ENCODE measurements around the gene GABPB2.
"Not testable (repeated sequence)": the region's sequence is repeated elsewhere in the genome, so short reads cannot be mapped to it uniquely, and the experiment has no call there.

The GABPB2 gene

DNA sequence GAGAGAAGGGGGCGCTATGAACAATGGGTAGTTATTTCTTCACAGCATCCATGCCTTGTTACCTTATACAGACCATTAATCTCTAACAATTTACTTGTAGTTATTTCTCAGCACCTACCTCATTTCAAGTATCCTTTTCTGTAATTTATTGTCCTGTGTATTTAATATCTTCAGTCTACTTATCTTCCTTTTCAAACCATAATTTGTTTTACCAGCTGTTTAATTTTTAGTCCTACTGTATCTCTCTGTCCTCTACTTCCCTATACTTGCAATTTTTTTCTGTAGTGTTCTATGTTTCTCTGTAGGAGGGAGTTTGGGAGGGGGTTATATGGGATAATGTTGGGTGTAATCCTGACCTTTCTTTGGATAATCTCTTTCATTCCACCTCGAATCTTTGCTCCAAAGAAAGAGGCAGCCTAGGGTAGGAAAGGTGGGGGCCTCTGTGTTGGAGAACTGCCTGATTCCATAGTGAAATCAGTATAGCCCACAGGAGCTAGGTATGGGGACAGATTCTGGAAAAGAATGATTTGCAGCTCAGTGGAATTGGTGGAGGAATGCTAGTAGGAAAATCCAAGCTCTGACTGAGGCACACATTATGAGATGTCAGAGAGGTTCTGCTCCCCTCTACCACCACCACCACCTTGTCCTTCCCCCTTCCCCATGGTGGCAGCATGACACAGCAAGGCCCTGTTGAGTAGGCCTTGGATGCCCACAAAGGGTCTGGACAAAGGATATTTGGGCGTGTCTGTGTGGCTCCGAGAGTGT is 9.7 kb upstream of the GABPB2 start:
- DNase-seq: no peak

DNA sequence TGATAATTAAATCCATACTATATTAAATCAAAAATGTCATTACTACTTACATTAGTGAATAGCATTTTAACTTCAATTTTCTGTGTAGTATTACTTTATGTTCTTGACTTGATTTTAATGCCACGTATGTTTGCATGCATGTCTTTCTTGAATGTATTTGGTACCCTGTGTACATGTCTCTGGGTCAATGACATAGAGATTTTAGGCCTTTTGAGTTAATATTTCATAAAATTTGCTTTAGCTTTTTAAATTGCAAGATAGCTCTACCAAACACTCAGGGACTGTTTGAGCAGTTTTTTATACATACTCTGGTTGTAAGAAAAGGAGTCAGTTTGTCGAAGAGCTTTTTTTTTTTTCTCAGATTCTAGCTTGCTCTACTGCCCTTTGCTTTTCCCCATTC is 8.9 kb upstream of the GABPB2 start:
- DNase-seq: no peak

DNA sequence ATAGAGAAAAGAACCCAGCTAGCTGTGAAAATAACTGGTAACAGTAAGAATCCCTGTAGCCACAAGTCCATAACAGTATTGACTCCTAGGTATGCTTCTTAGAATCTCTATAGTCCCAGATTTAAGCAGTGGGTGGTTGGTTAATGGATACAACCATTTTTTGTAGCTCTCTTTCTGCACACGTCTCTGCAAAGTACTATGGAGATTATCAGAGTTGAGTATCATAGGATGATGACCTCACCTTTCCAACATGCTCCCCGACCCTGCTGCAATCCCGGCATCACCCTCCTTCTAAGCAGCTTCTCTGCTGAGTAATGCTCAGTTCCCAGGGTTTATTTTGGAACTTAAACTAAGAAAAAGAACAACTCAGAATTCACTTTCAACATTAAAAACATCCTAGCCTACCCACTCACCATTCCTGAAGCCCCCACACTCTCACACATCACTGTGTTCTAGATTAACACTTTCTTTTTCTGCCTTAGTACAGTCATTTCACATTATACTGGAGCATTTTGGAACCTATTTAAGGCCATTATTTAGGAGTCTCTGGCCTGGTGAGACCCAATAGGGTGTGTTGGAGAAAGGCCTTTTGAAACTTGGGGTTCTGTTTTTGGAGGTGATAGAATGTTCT is 7.7 kb upstream of the GABPB2 start:
- DNase-seq: no peak

DNA sequence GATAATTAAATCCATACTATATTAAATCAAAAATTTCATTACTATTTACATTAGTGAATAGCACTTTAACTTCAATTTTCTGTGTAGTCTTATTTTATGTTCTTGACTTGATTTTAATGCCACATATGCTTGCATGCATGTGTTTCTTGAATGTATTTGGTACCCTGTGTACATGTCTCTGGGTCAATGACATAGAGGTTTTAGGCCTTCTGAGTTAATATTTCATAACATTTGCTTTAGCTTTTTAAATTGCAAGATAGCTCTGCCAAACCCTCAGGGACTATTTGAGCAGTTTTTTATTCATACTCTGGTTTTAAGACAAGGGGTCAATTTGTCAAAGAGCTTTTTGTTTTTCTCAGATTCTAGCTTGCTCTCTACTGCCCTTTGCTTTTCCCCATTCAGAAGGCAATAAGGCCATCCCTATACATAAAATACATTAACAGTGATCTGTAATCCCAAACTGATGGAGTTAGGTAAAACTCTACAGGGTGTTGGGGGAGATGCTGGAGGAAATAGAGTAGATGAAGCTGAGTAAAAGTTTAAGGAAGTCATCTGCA is 5.4 kb upstream of the GABPB2 start:
- DNase-seq: no peak

DNA sequence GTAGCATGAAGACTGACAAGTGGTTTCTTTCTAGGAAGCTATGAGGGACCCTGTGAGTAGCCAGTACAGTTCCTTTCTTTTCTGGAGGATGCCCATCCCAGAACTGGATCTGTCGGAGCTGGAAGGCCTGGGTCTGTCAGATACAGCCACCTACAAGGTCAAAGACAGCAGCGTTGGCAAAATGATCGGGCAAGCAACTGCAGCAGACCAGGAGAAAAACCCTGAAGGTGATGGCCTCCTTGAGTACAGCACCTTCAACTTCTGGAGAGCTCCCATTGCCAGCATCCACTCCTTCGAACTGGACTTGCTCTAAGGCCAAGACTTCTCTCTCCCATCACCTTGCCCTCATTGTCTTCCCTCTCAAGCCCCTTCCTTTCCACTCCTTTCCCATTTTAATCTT is 3.4 kb upstream of the GABPB2 start:
- DNase-seq: no peak

DNA sequence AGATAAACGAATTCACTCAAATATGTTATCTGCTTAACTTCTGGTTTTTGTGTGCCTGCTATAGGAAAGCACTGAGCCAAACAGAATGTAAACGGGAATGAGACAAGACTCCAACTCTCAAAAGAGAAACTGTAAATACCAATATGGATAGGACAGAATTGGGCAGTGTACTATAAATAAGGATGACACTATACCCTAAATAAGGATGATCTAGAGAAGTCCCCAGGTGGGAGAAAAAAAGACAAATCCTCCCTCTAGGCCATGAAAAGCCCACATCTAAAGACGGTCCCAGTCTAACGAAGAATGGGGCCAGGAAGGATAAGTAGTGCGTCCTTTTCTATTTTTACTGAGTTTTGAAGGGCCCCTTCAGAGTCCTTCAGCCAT is 1.5 kb upstream of the GABPB2 start:
- no peak for DNase-seq

DNA sequence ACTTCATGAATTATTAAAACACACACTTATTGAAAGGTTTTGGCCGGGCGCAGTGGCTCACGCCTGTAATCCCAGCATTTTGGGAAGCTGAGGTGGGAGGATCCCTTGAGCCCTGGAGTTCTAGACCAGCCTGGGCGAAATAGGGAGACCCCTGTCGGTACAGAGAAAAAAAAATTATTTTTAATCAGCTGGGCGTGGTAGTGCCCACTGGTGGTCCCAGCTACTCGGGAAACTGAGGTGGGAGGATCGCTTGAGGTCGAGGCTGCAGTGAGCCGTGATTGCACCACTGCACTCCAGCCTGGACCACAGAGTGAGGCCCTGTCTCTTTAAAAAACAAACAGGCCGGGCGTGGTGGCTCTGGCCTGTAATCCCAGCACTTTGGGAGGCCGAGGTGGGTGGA is 1.7 kb downstream of the GABPB2 start:
- no peak for DNase-seq

DNA sequence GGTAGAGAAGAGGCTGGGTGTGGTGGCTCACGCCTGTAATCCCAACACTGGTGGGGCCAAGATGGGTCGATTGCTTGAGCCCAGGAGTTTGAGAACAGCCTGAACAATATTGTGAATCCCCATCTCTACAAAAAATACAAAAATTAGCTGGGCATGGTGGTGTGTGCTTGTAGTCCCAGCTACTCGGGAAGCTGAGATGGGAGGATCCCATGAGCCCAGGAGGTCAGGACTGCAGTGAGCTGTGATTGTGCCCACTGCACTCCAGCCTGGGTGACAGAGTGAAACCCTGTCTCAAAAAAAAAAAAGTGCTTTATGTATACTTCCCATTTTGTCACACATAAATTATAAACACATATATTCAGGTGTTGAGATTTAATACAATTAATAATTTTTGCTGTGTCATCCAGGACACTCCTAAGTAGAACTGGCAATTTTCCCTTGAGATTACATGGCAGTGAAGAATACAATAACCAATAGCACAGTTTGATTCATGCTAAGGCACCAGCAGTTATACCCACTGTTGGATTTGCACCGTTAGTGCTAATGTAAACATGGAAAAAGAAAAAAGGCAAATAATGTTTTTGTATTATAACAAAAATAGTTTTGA is 15.5 kb downstream of the GABPB2 start:
- no peak for DNase-seq

DNA sequence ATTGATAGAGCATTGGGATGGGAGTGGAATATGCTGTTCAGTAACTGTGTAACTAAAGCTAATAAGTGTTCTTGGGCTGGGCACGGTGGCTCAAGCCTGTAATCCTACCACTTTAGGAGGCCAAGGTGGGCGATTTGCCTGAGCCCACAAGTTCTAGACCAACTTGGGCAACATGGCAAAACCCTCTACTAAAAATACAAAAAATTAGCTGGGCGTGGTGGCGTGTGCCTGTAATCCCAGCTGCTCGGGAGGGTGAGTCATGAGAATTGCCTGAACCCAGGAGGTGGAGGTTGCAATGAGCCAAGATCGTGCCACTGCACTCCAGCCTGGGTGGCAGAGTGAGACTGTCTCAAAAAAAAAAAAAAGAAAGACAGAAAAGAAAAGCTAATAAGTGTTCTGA is 26.9 kb downstream of the GABPB2 start:
- not testable (repeated sequence) for DNase-seq

DNA sequence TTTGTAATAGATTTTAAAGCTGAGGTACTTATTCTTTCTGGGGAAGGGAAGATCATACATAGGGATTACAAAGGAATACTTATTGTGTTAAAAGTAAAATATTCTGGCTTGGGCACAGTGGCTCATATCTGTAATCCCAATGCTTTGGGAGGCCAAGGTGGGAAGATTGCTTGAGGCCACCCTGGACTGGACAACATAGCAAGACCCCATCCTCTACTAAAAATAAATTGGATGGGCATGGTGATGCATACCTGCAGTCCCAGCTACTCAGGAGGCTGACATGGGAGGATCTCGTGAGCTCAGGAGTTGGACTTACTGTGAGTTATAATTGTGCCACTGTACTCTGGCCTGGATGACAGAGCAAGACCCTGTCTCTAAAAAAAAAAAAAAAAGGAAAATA is 27.6 kb downstream of the GABPB2 start:
- no peak for DNase-seq

DNA sequence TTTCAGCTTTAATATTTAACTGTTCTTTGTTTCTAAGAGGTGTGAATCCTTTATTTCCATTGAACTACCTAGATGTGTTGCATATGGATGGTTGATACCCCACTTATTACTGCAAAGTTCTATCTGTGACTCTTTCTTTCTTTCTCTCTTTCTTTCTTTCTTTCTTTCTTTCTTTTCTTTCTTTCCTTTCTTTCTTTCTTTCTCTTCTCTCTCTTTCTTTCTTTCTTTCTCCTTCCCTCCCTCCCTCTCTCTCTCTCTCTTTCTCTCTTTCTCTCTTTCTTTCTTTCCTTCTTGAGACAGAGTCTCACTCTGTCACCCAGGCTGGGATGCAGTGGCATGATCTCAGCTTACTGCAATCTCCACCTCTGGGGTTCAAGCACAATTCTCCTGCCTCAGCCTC is 34.1 kb downstream of the GABPB2 start:
- DNase-seq: no peak

DNA sequence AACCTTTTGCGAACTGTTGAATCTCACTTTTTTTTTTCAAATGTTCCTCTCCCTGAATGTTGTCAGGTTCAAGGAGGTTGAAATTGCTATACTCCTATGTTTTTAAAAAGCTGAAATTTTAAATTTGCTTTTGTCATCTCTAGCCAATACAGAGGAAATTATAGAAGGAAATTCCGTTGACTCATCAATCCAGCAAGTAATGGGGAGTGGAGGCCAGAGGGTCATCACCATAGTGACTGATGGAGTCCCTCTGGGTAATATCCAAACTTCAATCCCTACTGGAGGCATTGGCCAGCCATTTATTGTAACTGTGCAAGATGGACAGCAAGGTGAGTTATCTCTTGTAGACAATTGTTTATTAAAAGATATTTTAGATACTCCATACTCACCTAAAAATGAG is 36.3 kb downstream of the GABPB2 start:
- no peak for DNase-seq

DNA sequence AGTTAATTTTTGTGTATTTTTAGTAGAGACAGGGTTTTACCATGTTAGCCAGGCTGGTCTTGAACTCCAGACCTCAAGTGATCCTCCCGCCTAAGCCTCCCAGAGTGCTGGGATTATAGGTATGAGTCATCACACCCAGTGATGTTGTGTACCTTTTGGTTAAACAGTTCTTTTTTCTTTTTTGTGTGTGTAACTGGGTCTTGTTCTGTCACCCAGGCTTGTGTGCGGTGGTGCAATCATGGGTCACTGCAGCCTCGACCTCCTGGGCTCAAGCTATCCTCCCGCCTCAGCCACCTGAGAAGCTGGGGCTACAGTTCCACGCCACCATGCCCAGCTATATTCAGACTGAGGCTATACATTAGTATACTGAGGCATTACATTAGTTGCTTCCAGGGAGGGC is 37.8 kb downstream of the GABPB2 start:
- no peak for DNase-seq

DNA sequence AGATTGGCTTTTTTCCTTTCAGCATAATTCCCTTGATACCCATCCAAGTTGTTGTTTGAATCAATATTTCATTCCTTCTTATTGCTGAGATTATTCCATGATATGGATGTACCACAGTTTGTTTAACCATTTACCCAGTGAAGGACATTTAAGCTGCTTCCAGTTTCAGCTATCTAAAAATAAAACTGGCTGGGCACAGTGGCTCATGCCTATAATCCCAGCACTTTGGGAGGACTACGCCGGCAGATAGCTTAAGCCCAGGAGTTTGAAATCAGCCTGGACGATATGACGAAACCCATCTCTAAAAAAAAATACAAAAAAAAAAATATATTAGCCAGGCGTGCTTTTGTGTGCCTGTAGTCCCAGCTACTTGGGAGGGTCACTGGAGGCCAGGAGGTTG is 43.3 kb downstream of the GABPB2 start:
- DNase-seq: no peak

DNA sequence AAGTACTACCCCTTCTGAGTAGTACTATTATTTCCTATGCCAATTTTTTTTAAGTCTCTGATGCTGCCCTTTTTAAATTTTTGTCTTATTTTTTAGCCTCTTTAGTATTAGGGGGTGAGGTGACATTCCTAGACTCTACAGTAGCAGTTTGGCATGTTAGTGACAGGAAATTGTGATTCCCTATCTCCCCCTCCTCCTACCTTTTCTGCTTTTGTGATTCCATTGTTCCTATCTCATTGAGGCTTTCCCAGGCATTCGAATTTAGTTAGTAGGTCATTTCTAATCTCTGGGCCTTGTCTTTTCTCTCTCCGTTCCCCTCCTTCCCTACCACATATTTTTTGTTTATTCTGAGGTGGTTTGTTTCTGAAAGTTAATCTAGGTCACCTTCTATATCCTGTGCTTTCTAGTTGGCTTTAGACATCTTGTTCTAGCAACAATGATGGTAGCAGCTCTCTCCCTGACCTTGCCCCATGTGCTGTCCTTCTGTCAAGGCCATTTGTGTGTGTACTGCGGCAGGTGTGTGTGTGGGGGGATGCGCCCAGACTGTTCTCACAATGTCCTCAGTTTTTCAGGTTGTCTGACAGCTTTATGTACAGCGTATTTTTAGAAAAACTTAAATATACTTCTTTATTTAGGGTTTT is 54.3 kb downstream of the GABPB2 start:
- no peak for DNase-seq

DNA sequence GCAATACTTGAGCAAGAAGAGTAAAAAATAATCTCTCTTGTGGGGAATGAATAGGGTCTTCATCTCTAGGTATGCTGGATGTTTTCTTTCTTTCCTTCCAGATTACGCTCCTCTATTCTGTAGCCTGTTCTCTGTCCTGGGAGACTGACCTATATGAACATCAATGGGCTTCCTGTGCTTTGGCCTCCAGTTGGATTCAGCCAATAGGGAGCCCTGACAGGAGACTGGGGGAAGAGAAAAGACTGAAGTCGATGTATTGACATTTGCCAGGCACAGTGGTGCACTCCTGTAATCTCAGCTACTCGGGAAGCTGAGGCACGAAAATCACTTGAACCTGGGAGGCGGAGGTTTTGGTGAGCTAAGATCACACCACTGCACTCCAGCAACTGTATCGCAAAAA is 58.2 kb downstream of the GABPB2 start:
- DNase-seq: no peak

DNA sequence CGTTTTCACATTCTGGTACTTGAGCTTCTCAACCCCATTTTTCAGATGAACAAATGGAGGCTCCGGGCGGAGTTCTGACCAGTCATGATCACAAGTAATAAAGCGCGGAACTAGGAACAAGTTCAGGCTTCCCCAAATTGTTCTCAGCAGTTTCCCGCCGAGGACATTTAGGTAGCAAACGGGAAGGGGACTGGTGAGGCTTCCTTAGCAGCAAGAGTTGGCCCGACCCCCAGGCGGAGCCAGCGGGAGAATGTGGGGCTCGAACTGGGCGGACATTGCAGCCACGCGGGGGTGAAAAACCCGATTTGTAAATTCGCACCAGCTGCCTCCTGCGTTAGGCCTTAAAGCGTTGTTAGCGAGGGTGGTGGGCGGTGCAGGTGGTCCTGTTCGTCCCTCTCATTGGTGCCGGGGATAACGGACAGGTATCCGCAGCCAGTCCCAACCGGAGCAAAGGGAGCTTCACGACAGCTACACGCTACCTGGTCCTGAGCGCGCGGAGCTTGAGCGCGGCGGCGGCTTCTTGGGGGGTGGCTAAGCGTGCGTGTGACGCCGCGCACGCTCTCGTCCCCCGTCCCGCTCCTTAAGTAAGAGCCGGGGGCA is 60.5 kb downstream of the GABPB2 start:
- peak; percentile 79 for DNase-seq

DNA sequence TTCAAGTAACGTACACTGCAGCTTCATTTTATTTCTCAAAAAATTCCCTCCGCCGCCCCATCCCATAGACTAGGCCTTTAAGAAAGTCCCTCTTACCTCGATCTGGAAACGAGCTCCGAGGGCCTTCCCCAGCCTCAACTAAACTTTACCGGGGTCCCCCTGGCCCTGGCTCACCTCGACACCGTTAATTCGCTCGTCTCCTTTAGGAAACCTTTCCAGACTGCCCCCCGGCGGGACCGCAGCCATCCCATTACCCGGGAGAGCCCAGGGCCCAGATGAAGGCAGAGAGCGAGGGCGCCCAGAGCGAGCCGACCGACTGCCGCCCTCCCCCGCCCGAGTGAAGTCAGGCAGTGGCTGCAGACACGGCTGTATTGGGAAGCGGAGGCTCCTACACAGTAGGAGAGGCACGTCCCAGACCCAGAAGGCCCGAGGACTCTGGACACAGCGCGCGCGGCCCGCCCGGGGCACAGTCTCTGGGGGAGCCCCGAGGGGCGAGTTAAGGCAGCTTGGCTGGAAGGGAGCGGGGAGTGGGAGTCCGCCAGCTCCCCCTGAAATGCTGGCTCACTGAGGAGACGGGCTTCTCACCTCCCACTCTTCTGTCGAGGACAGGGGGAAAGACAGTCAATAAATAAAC is 61.3 kb downstream of the GABPB2 start:
- no peak for DNase-seq

DNA sequence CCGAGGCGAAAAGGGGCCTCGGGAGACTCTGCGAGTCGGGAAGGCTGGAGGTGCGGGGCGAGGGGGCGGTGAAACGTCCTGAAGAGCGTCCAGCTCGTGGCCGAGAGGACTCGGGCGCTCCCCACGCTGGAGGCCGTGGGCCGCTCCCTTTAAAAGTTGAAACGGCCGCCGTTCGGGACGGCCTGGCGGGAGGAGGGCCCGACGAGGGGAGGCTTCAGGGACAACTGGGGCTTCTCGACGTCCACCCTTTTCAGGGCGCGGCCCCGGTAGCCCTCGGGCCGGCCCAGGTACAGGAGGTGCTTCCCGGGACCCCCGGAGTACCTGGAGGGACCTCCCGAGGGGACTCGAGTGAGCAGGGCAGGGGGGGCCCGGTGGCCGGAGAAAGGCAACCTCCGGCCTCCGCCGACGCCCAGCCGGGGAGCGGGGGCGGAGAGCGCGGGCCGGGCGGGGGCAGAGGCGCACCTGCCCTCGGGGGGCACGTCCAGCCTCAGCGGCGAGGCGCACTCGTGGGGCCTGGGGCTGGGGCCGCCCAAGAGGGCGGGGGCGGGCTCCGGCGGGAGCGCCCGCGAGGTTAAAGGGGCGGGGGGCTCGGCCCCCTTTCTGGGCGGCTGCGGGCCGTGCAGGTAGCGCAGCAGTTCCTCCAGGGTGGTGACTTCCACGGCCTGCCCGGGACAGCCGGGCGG is 61.9 kb downstream of the GABPB2 start:
- no peak for DNase-seq

DNA sequence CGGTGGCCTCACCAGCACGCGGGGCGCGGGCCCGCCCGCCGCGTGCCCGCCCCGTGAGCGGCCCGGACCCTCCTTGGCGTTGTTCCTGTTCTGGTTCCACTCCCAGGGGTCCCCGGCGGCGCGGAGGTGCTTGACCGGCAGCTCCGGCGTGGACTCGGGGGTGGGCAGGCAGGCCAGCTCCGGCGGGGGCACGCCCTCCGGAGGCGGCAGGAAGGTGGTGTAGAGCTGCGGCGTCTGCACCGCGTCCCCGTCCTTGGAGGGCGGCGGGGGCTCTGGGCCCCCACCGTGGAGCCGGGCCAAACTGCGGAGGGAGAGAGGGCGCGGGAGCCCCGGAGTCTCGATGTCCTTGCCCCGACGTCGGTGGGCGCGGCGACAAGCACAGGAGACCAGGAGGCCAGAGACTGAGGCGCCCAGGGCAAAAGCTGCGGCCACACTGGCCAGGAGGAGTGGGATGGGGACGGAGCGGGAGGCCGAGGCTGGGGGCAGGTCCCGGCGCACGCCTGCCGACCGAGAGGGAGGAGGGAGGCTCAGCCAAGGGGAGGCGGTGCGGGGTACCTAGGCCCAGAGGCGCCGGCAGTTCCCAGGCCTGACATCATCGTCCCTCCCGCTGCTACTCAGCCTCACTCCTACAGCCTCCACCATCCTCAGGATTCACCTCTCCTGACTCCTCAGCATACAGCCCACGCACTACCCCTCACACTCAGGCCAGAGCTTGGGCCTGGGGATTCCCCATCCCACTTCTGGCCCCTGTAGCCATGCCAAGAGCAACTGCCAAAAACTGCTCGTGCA is 62.7 kb downstream of the GABPB2 start:
- DNase-seq: no peak

DNA sequence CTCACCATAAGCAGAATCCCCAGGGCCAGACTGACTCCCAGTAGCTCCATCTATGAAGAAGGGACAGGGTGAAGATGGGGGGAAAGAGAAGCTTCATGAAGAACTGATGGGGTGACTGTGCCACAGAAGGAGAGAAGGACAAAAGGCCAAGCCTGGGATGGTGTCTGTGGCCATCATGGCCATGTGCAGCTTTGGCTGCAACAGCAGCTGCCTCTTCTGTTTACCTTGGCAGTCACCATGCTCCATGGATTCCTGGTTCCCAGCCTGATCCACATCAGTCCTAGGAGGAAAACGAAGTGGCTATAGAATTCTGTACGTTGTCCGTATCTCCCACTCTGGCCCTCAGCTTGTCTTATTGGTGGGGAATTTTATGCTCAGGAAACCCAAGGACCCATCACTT is 63.8 kb downstream of the GABPB2 start:
- no peak for DNase-seq
